ENCODE data around the gene FAM83F. TPM values are rescaled to one million over a fixed set of nuclear protein-coding genes. Genes with fewer than 3 reads are reported as not detected.
A peak's percentile ranks its signal among the peaks of the same experiment; 100 is the strongest.
"Not testable (repeated sequence)": the region's sequence is repeated elsewhere in the genome, so short reads cannot be mapped to it uniquely, and the experiment has no call there.

Gene FAM83F
- total RNA-seq, 2 experiments from 2014 or later: 0.20 to 0.30 TPM

DNA sequence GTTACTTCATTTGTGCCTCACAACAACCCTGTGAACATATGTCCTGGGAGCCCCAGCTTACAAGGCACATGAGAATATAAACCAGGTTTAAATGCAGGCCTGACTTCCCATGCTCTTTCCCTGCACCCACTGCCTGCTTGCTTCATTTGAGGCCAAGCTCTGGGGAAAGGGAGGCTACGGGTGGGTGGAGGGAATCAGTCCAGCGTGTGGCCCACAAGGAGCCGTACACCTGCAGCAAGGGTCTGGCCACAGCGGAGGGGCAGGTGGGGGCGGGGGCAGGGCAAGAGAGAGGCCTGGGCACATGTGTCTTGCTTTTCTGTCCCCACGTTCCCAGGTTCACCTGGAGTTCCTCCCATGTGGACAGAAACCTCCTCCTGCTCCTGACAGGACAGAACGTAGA is 26.2 kb downstream of the FAM83F start:
- H3K36me3 Mint-ChIP-seq: no peaks in the 10 kb centered on the region
- no peak for ATAC-seq (ENCODE audit: low read depth)
- H3K4me3 Mint-ChIP-seq: no peak overlapping the region
- no peak overlapping the region for H3K27ac Mint-ChIP-seq
- POLR2A ChIA-PET: no interaction called here
- H3K9me3 Mint-ChIP-seq: no peaks in the 10 kb centered on the region
- peaks cover 12% of the 10 kb centered on the region for H3K4me1 Mint-ChIP-seq
- no peak for DNase-seq
- H3K27me3 Mint-ChIP-seq: no peaks in the 10 kb centered on the region

DNA sequence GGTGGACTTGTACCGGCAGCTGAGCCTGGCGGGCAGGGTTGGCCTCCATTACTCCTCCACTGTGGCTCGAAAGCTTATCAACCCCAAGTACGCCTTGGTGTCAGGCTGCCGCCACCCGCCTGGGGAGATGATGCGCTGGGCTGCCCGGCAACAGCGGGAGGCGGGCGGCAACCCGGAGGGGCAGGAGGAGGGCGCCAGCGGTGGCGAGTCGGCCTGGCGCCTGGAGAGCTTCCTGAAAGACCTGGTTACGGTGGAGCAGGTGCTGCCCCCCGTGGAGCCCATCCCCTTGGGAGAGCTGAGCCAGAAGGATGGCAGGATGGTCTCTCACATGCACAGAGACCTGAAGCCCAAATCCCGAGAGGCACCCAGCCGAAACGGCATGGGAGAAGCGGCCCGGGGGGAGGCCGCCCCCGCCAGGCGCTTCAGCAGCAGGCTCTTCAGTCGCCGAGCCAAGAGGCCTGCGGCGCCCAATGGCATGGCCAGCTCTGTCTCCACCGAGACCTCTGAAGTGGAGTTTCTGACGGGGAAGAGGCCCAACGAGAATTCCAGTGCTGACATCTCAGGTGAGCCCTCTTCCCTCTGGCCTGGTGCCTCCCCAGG is 26.7 kb downstream of the FAM83F start:
- Mint-ChIP-seq H3K36me3 (no peaks in the 10 kb centered on the region), H3K9me3 (no peaks in the 10 kb centered on the region), H3K27ac (no peak overlapping the region), H3K4me1 (peaks cover 12% of the 10 kb centered on the region), H3K27me3 (no peaks in the 10 kb centered on the region), H3K4me3 (no peak overlapping the region)
- POLR2A ChIA-PET: no interaction called here
- DNase-seq (no peak), ATAC-seq (ENCODE audit: low read depth) (no peak)

DNA sequence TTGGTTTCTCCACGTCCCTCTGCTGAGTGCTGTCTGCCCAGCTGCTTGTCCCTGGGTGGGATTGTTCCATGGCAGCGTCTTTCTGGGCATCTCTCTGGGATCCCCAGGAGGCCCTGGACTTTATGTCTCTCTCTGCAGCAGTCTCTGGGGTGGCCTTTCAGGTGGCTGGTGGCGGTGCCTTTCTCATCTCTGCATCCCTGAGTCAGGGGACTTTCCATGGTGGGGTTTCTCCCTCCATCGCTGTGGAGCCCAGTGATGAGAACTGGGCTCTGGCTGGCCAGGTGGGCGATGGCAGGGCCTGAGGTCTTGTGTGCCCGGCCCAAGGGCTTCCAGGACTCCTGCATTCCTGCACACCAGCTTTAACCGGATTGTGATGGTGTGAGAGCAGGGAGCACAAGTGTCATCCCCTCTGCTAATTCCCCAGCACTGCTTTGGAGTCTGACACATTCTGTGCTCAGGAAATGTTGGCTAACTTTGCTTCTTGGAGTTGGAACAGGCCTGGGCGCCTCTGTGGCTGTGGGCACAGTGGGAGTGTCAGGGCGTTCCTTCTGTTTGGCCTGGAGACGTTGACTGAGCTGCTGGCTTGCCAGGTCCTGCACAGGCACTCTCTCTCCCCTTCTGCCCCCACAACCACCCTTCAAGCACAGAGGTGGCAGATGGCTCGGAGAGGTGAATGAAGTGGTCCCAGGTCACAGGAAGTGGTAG is 27.9 kb downstream of the FAM83F start:
- no peak overlapping the region for H3K27ac Mint-ChIP-seq
- H3K36me3 Mint-ChIP-seq: no peaks in the 10 kb centered on the region
- ATAC-seq (ENCODE audit: low read depth) (no peak), DNase-seq (no peak)
- H3K4me3 Mint-ChIP-seq: no peak overlapping the region
- H3K9me3 Mint-ChIP-seq: no peaks in the 10 kb centered on the region
- POLR2A ChIA-PET: interaction anchor here (0.7 kb wide), 1 partner anchor 90 kb away, joined by 5 read pairs; no protein-coding TSS in a partner anchor
- peaks cover 10% of the 10 kb centered on the region for H3K4me1 Mint-ChIP-seq
- H3K27me3 Mint-ChIP-seq: no peaks in the 10 kb centered on the region

DNA sequence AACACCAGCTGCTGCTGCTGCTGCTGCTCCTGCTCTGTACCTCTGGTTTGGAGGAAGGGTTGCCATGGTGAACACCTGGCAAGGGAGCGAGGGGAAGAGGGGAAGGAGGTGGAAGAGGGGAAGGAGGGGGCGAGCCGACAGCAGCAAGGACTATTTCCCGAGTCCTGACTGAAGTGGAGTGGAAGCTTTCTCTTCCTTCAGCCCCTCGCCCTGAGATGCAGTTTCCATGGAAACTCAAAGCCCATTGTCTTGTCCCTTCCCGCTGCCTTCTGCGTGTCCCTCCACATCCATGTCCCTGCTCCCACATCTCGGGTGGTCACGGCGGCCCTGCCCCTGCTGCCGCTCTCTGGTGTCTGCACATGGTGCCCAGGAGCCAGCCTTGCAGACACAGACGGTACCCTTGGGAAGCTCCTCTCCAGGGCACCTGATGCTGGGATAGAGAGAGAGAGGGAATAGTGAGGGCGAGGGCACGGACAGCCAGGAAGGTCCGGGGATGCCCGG is 28.6 kb downstream of the FAM83F start:
- H3K4me3 Mint-ChIP-seq: no peak overlapping the region
- H3K4me1 Mint-ChIP-seq: peaks cover 7% of the 10 kb centered on the region
- no peaks in the 10 kb centered on the region for H3K9me3 Mint-ChIP-seq
- POLR2A ChIA-PET: no interaction called here
- ATAC-seq (ENCODE audit: low read depth): no peak
- no peaks in the 10 kb centered on the region for H3K36me3 Mint-ChIP-seq
- no peak for DNase-seq
- H3K27me3 Mint-ChIP-seq: no peaks in the 10 kb centered on the region
- H3K27ac Mint-ChIP-seq: no peak overlapping the region

DNA sequence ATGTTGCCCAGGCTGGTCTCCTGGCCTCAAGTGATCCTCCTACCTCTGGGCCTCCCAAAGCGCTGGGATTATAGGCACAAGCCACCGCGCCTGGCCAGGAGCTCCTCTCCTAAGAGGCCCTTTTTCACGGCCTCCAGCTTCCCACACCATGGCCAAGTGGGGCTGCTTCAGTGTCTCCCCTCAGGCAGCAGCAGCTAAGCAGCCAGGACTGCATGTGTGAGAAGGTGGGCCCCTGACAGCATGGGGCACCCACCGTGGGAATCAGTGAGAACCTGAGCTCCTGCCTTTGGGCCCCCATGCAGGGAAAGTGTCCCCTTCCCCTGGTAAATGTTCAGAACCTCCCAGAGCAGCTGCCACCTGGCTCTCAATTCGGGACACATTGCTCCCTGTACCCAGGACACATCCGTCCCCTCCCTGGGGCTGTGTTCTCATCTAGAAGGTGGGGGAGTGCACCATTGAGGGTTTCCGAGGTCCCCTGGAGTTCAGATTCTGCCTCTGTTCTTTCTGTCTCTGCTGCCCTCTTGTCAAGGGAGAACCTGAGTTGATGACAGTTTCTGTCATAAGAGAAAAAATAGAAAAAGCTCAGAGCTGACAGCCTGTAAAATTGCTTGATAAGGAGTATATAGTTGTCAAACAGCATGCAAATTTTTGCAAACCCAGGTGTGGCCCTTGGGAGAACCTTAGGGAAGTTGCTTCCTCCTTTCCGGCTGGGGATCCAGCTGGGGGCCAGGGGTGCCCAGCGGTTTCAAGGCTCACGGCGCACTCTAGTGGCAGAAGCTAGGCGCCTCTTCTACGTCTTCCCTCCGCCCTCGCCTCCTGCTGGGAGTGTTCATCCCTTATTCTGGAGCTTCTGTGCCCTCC is 29.7 kb downstream of the FAM83F start:
- Mint-ChIP-seq H3K4me3 (no peak overlapping the region), H3K27me3 (no peaks in the 10 kb centered on the region), H3K36me3 (no peaks in the 10 kb centered on the region), H3K9me3 (no peaks in the 10 kb centered on the region), H3K27ac (peak overlapping the region; percentile 30), H3K4me1 (peaks cover 7% of the 10 kb centered on the region)
- peak; percentile 66 for ATAC-seq (ENCODE audit: low read depth)
- DNase-seq: peak; percentile 66
- POLR2A ChIA-PET: interaction anchor here (0.6 to 1.5 kb wide), 5 partner anchors 128 to 529 kb away, joined by 3 to 7 read pairs (median 3); no protein-coding TSS in a partner anchor

DNA sequence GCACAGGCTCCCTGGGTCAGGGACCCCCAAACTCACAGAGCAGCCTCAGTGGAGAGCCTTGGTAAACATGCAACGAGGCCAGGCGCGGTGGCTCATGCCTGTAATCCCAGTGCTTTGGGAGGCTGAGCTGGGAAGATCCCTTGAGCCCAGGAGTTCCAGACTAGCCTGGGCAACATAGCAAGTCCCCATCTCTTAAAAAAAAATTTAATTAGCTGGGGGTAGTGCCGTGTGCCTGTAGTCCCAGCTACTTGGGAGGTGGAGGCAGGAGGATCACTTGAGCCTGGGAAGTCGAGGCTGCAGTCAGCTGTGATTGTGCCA is 30.3 kb downstream of the FAM83F start:
- not testable (repeated sequence) for ATAC-seq (ENCODE audit: low read depth); H3K4me3 Mint-ChIP-seq; H3K27ac Mint-ChIP-seq; H3K4me1 Mint-ChIP-seq; H3K36me3 Mint-ChIP-seq; DNase-seq; H3K27me3 Mint-ChIP-seq; H3K9me3 Mint-ChIP-seq
- POLR2A ChIA-PET: interaction anchor here (0.6 to 1.5 kb wide), 5 partner anchors 128 to 529 kb away, joined by 3 to 7 read pairs (median 3); no protein-coding TSS in a partner anchor

DNA sequence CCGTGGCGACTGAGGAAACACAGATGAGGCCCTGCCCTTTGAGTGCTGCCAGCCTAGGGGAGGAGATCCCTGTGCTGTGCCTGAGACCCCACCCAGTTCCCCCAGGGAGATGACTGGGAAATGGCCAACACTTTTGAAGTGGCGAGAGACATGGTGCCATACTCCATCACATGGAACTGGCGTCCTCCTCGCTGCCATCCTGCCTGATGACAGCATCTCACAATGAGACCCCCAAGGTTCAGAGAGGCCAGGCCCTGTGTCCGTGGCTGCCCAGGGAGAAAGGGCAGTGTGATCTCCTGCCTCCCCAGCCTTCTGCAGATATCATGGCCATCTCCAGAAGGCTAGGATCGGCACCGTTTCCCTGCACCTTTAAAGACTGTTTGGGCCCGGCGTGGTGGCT is 31.1 kb downstream of the FAM83F start:
- Mint-ChIP-seq H3K4me3 (no peak overlapping the region), H3K27ac (no peak overlapping the region), H3K36me3 (no peaks in the 10 kb centered on the region), H3K27me3 (no peaks in the 10 kb centered on the region), H3K9me3 (no peaks in the 10 kb centered on the region), H3K4me1 (peaks cover 13% of the 10 kb centered on the region)
- POLR2A ChIA-PET: interaction anchor here (1.5 kb wide), 1 partner anchor 492 kb away, joined by 7 read pairs; no protein-coding TSS in a partner anchor
- DNase-seq: no peak
- no peak for ATAC-seq (ENCODE audit: low read depth)

DNA sequence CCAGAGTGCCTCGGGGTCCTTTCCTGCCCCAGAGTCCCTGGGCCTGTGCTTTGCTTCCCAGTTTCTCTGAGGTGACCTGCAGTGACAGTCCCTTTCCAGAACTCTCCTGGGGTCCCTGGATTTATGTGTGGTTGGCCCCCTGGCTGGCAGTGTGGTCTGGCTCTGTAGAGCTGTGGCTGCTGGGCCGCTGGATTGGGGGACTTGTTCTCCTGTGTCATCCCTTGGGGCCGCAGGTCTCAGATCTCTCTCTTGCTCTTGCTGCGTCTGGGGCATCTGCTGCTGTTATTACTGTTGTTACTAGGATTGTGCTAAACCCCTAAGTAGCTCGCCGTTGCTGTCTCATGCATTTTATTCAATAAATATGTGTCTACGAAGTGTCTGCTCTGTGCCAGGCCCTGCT is 31.9 kb downstream of the FAM83F start:
- H3K27me3 Mint-ChIP-seq: no peaks in the 10 kb centered on the region
- no peak overlapping the region for H3K27ac Mint-ChIP-seq
- H3K9me3 Mint-ChIP-seq: no peaks in the 10 kb centered on the region
- peaks cover 17% of the 10 kb centered on the region for H3K4me1 Mint-ChIP-seq
- no peak overlapping the region for H3K4me3 Mint-ChIP-seq
- no peak for ATAC-seq (ENCODE audit: low read depth)
- POLR2A ChIA-PET: interaction anchor here (2.4 kb wide), 1 partner anchor 17 kb away, joined by 8 read pairs; no protein-coding TSS in a partner anchor
- DNase-seq: no peak
- no peaks in the 10 kb centered on the region for H3K36me3 Mint-ChIP-seq

DNA sequence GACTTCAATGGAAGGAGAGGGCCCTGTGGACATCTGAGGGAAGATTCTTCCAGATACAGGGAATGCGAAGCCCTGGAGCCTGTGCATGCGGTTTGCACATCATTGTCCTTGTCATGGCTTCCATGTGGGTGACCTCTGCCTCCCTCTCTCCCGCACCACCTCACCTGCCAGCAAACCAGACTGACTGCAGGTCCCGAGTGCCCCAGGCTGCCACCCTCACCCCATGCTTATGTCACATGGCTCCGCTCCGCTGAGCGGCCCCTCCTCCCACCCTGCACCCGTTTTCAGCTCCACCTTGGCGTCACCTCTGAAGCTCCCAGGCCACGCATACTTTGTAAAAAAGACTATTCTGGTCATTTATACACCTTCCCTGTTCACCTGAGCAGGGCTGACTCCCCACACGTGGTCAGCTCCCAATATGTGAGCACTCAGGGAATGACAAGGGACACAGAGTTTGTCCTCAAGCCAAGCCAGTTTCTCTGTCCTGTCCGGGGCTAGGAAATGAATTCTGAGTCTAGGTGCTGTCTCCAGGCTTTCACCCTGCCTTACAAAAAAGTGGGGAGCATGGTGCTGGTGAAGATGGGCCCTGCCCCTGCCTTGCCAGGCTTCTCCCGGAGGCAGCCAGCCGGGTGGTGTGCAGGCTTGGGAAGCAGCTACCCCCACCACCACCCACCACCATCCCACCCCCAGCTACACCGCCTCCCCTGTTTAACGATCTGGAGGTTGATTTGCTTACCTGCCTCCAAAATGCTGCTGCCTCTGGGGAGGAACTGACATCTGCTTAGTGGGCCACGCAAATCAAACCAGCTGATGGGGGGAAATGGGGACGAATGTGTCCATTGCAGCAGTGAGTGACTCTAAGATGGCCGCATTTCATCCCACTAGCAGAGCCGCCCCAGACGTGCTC is 32.7 kb downstream of the FAM83F start:
- Mint-ChIP-seq H3K27me3 (no peaks in the 10 kb centered on the region), H3K27ac (no peak overlapping the region), H3K9me3 (no peaks in the 10 kb centered on the region), H3K4me3 (no peak overlapping the region), H3K4me1 (peaks cover 19% of the 10 kb centered on the region), H3K36me3 (no peaks in the 10 kb centered on the region)
- ATAC-seq (ENCODE audit: low read depth) (no peak), DNase-seq (no peak)
- POLR2A ChIA-PET: interaction anchor here (2.4 kb wide), 1 partner anchor 17 kb away, joined by 8 read pairs; no protein-coding TSS in a partner anchor

DNA sequence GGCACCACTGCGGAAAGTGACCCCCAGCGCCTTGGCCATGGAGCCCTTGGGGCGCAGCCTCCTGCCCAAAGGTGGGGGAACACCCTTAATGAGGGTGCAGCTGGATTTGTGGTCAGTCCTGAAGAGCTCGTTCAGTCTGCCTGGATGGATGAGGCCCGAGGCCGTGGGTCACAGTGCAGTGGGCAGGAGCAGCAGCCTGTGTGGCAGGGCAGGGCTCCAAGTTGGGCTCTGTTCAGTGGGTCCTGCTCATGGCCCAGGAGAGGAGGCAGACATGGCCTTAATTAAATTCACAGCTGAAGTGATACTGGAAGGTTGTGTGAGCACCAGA is 33.3 kb downstream of the FAM83F start:
- H3K9me3 Mint-ChIP-seq: no peaks in the 10 kb centered on the region
- no peak overlapping the region for H3K27ac Mint-ChIP-seq
- ATAC-seq (ENCODE audit: low read depth) (no peak), DNase-seq (no peak)
- no peaks in the 10 kb centered on the region for H3K27me3 Mint-ChIP-seq
- H3K36me3 Mint-ChIP-seq: no peaks in the 10 kb centered on the region
- POLR2A ChIA-PET: interaction anchor here (2.4 kb wide), 1 partner anchor 16 kb away, joined by 8 read pairs; no protein-coding TSS in a partner anchor
- H3K4me3 Mint-ChIP-seq: no peak overlapping the region
- peaks cover 17% of the 10 kb centered on the region for H3K4me1 Mint-ChIP-seq

DNA sequence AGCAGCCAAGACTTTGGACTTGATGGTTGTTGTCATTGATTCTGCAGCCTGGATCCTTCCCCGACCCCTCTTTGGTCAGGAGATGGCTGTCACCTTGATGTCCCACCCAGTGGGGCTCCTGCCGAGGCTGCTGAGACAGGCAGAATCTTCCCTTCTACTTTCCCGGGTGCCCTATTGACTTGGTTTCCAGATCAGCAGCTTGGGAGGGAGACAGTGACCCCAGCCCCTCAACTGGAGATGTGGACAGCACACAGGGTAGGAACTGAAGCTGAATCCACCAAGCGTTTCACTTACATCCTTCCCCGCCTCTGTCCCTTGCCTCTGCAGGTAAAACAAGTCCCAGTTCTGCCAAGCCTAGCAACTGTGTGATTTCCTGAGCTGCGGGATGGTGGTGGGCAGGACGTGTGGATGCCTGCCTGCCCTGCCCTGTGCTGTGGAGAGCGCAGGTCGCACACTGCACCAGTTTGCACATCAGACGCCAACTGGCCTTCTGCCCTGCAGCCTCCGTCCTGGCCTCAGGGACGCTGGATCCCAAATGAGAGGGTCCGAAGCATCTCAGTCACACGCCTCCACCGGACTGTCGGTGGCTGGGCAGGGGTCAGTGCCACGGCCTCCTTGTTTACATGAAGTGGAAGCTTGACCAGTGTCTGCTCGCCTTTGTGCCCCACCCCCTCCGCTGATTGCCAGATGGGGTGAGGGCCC is 34.6 kb downstream of the FAM83F start:
- H3K36me3 Mint-ChIP-seq: no peaks in the 10 kb centered on the region
- no peaks in the 10 kb centered on the region for H3K27me3 Mint-ChIP-seq
- ATAC-seq (ENCODE audit: low read depth) (no peak), DNase-seq (peak; percentile 25)
- H3K27ac Mint-ChIP-seq: no peak overlapping the region
- peaks cover 17% of the 10 kb centered on the region for H3K4me1 Mint-ChIP-seq
- no peak overlapping the region for H3K4me3 Mint-ChIP-seq
- POLR2A ChIA-PET: no interaction called here
- H3K9me3 Mint-ChIP-seq: no peaks in the 10 kb centered on the region

DNA sequence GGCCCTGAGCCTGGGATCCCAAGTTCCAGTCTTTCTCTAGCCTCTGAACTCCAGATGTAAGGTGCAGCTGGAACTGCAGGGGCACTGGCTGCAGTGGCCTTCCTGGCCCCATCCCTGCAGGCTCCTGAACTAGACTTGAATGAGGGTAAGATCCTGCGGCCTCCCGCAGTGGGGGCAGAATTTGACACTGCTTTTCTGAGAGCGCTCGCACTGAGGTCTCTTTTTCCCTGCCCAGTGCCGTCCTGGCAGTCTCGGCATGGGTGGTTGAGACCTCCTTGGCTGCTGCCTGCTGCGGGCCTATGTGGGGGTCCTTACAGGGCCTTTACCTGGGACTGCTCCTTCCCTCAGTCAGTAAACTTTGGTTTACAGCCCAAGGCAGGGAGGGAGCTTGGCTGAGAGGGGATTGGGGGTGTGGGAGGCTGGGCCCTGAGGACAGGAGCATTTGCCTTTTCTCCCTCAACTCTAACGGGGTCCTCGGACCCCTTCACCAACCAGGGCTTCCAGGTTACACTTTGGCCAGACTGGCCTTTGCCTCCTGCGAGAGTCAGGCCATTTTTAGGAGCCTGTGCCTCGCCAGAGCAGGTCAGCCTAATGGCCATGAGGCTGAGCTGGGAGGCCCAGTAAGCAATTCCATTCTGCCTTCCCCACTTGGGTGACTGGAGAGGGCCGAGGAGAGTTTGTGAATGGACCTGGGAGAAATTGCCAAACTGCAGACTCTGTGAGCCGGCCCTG is 35.4 kb downstream of the FAM83F start:
- DNase-seq: peak; percentile 29
- H3K4me3 Mint-ChIP-seq: no peak overlapping the region
- POLR2A ChIA-PET: interaction anchor here (1.4 to 2.7 kb wide), 2 partner anchors 14 to 148 kb away, joined by 4 to 16 read pairs; partner anchors contain the start of gene TNRC6B
- H3K27me3 Mint-ChIP-seq: no peaks in the 10 kb centered on the region
- H3K4me1 Mint-ChIP-seq: peaks cover 16% of the 10 kb centered on the region
- peak overlapping the region; percentile 92 for H3K27ac Mint-ChIP-seq
- H3K9me3 Mint-ChIP-seq: no peaks in the 10 kb centered on the region
- no peak for ATAC-seq (ENCODE audit: low read depth)
- H3K36me3 Mint-ChIP-seq: no peaks in the 10 kb centered on the region
